A549 (cell line): Measurements from ENCODE around the gene NFIA.

Experiments used
- CEBPB ChIP-seq, 2 experiments: fragments of >200 bp in 1 of 2; sonication (Bioruptor Twin) in 1 of 2; formaldehyde crosslinking in 1 of 2; IDR thresholded peaks; 2 replicates each; pipeline ENCODE4 v1.6.1; 2012 to 2016
- CTCF ChIP-seq: fragments of >200 bp; sonication (Bioruptor Twin); formaldehyde crosslinking; IDR thresholded peaks from 3 replicates; pipeline ENCODE4 v1.5.1; 2016
- EHMT2 ChIP-seq: fragments of 200-600 bp; sonication (generic); IDR thresholded peaks from 2 replicates; pipeline ENCODE4 v1.6.1; 2016; ENCODE audit warnings: antibody characterized with exemption, low read depth, mild to moderate bottlenecking, moderate library complexity
- ELK1 ChIP-seq: fragments of 150-350 bp; IDR thresholded peaks from 2 replicates; pipeline ENCODE4 v1.6.1; 2014; ENCODE audit warnings: low read depth, mild to moderate bottlenecking, low read length
- JUN ChIP-seq, 2 experiments: fragments of >200 bp; sonication (Bioruptor Twin); formaldehyde crosslinking; IDR thresholded peaks; 2 replicates in 1 of 2; 3 replicates in 1 of 2; pipeline ENCODE4 v1.6.1; 2016 to 2017
- JUNB ChIP-seq: fragments of >200 bp; sonication (Bioruptor Twin); formaldehyde crosslinking; IDR thresholded peaks from 2 replicates; pipeline ENCODE4 v1.6.1; 2016
- KDM5A ChIP-seq: fragments of 200-600 bp; sonication (generic); IDR thresholded peaks from 2 replicates; pipeline ENCODE4 v1.6.1; 2016; ENCODE audit warnings: antibody characterized with exemption, mild to moderate bottlenecking
- POLR2A ChIP-seq: IDR thresholded peaks from 2 replicates; pipeline ENCODE4 v1.6.1; 2012; ENCODE audit warnings: mild to moderate bottlenecking, low read length
- RCOR1 ChIP-seq: fragments of 150-350 bp; IDR thresholded peaks from 2 replicates; pipeline ENCODE4 v1.6.1; 2014; ENCODE audit warnings: antibody characterized with exemption, low read length, low read depth
- REST ChIP-seq: fragments of 200-600 bp; sonication (generic); IDR thresholded peaks from 2 replicates; pipeline ENCODE4 v1.6.1; 2016; ENCODE audit warnings: antibody characterized with exemption, mild to moderate bottlenecking, moderate library complexity
- RNF2 ChIP-seq: fragments of 200-600 bp; sonication (generic); IDR thresholded peaks from 2 replicates; pipeline ENCODE4 v1.6.1; 2016; ENCODE audit warnings: low read depth, mild to moderate bottlenecking, antibody characterized with exemption, moderate library complexity, borderline replicate concordance

GRCh38 chr1:61187352-61188086, 105.2 kb downstream of the NFIA start:
- TF ChIP-seq CTCF, result no peak
- no peak for TF ChIP-seq KDM5A
- TF ChIP-seq ELK1, result no peak
- TF ChIP-seq JUN (IDR thresholded peaks at IDR 0.05), result no peak
- no peak for TF ChIP-seq RNF2
- no peak for TF ChIP-seq EHMT2
- no peak for TF ChIP-seq RCOR1
- no peak for TF ChIP-seq CEBPB (IDR thresholded peaks at IDR 0.05)
- no peak for TF ChIP-seq REST
- no peak for TF ChIP-seq POLR2A
- TF ChIP-seq JUNB, result no peak
